Aorta (tissue), 5 donors: ENCODE results near the gene PLD1. TPM values are rescaled to one million over a fixed set of nuclear protein-coding genes. Genes with fewer than 3 reads are reported as not detected.

Source experiments
- ATAC-seq: fragments of 200-7000 bp; cut with Tn5 transposase; one replicate; pipeline ENCODE4 v1.9.1; 2022; ENCODE audit warnings: moderate library complexity; ENCODE audit not compliant: low FRiP score
- DNase-seq, 2 donors: peaks; one replicate each; pipeline ENCODE4 v3.0.0-alpha.2; 2020
- H3K27ac ChIP-seq, 2 donors: one replicate each; pipeline ENCODE4 v1.5.1; 2013; ENCODE audit warnings: low read length in 2 of 2, mild to moderate bottlenecking in 2 of 2, moderate library complexity in 2 of 2, control low read depth in 1 of 2, inconsistent platforms in 1 of 2, low read depth in 1 of 2
- H3K27me3 ChIP-seq, 2 donors: one replicate each; pipeline ENCODE4 v1.6.1; 2013; ENCODE audit warnings: control low read depth in 1 of 2, low read length in 1 of 2, mild to moderate bottlenecking in 1 of 2, moderate library complexity in 1 of 2; ENCODE audit not compliant: insufficient read depth in 2 of 2, control insufficient read depth in 1 of 2
- H3K36me3 ChIP-seq, 2 donors: one replicate each; pipeline ENCODE4 v1.6.1; 2013; ENCODE audit warnings: control low read depth in 1 of 2, low read length in 1 of 2, mild to moderate bottlenecking in 1 of 2; ENCODE audit not compliant: insufficient read depth in 2 of 2, control insufficient read depth in 1 of 2
- H3K4me1 ChIP-seq, 2 donors: one replicate each; pipeline ENCODE4 v1.6.1; 2013; ENCODE audit warnings: low read length in 2 of 2, control low read depth in 1 of 2, mild to moderate bottlenecking in 1 of 2, moderate library complexity in 1 of 2; ENCODE audit not compliant: insufficient read depth in 2 of 2, control insufficient read depth in 1 of 2
- H3K4me3 ChIP-seq, 2 donors: one replicate each; pipeline ENCODE4 v1.5.1; 2013; ENCODE audit warnings: low read length in 2 of 2, control low read depth in 1 of 2, mild to moderate bottlenecking in 1 of 2
- H3K9me3 ChIP-seq: one replicate; pipeline ENCODE4 v1.6.1; 2013; ENCODE audit warnings: mild to moderate bottlenecking, low read length; ENCODE audit not compliant: control insufficient read depth
- WGBS, 2 donors: extraction: QIAGEN DNeasy Blood & Tissue Kit; methylation state at CpG; one replicate each; pipeline ENCODE4 v1.1.7; 2013; 5-methylcytosine and 5-hydroxymethylcytosine counted together
- intact Hi-C, 2 donors: fragments of 100-400 bp; cut with DNase I; formaldehyde crosslinking; loops; one replicate each; pipeline versions ENCODE4 v1.14.2 to v1.15.0; 2022
- polyA plus RNA-seq, 2 donors: library from polyadenylated mRNA; stranded (reverse); fragments of 200-250 nt; gene quantifications; one replicate each; pipeline ENCODE4 v1.2.3, GENCODE V29; 2013
- total RNA-seq, 2 donors: library from RNA; stranded (reverse); fragmentation: NEBNext Ultra II Directional; extraction: Animal tissue kit (Norgen Biotek cat#: 25700); gene quantifications; one replicate each; pipeline ENCODE4 v1.2.1, GENCODE V29; 2021
- donor health status: healthy with polysubstance abuse.
- donor health status: Bipolar disorder and iron deficiency.
- donor health status: DM: no; HTN: no; CAD: no.
- donor health status: DM: no; HTN: no; CAD: no.
- donor health status: DM: yes; HTN: yes; CAD: no.

The PLD1 gene
- total and polyA plus RNA-seq, 4 donors = 19.1 to 41.3 (median 25.6) TPM

GRCh38 chr3:171807129-171807675, 3.1 kb downstream of the PLD1 start:
- H3K36me3 ChIP-seq = no peaks in the 10 kb centered on the region
- WGBS, 2 donors = 84 to 89% methylated on average over 7 of the region's 7 CpGs
- no peak overlapping the region for H3K4me3 ChIP-seq
- no peak overlapping the region for H3K27ac ChIP-seq
- ATAC-seq (no peak), DNase-seq (no peak)
- intact Hi-C loops = no loop called here
- peaks cover 2 to 7% of the 10 kb centered on the region in 2 donors for H3K4me1 ChIP-seq
- H3K27me3 ChIP-seq = no peaks in the 10 kb centered on the region
- H3K9me3 ChIP-seq = no peaks in the 10 kb centered on the region

GRCh38 chr3:171806200-171807128, 3.8 kb downstream of the PLD1 start:
- H3K36me3 ChIP-seq = no peaks in the 10 kb centered on the region
- intact Hi-C loops = no loop called here

GRCh38 chr3:171805687-171806086, 4.6 kb downstream of the PLD1 start:
- intact Hi-C loops = no loop called here
- Histone ChIP-seq H3K4me3 (no peak overlapping the region), H3K27ac (peak overlapping the region in 1 of 2 donors; percentile 8), H3K4me1 (peaks cover 2 to 8% of the 10 kb centered on the region in 2 donors), H3K9me3 (no peaks in the 10 kb centered on the region), H3K36me3 (no peaks in the 10 kb centered on the region), H3K27me3 (no peaks in the 10 kb centered on the region)
- ATAC-seq (no peak), DNase-seq (no peak)
- WGBS, 2 donors = 47 to 50% methylated on average over 3 of the region's 3 CpGs

More at GRCh38 chr3:171806200-171807128, 3.8 kb downstream of the PLD1 start:
- no peak for ATAC-seq
- Histone ChIP-seq H3K4me1 (peaks cover 2 to 8% of the 10 kb centered on the region in 2 donors), H3K27ac (no peak overlapping the region), H3K4me3 (no peak overlapping the region), H3K27me3 (no peaks in the 10 kb centered on the region), H3K9me3 (no peaks in the 10 kb centered on the region)
- WGBS, 2 donors = 48 to 64% methylated on average over 5 of the region's 5 CpGs
- DNase-seq = no peak

DNA sequence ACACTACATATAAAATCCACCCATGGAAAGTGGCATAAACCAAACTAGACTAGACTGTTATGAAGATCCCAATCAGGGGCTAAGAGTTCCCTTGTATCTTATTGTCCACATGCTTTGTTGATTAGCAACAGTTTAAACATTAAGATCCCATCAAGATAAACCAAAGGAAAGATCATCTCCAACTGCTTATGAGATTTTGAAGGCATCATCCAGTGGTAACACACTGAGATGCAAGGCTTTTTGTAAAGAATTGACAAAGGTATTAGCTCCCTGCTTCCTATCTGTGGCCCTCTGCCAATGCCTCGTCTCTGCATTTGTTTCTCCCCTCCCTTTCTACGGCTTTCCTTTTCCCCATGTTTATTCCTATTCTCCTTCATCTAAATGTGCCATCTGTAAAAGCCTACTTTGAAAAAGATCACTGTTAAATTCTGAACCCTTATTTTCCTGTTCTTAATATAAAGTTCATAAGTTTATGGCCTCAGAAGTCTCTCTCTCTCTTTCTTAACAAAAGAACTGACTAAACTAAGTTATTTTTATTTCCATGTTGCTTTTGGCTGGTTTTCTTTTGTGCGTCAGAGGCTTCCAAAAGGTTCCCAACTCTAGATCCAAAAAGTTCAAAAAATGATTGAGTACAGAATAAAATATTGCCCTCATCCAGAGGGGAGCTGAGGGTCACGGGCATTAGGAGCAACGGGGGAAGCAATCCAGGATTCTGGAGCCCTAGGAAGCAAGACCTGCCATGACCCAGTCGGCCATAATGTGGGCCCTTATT, 5.5 kb downstream of the PLD1 start:
- Histone ChIP-seq H3K27ac (peak overlapping the region; percentile 77 to 84), H3K9me3 (no peaks in the 10 kb centered on the region), H3K27me3 (no peaks in the 10 kb centered on the region), H3K36me3 (no peaks in the 10 kb centered on the region), H3K4me3 (no peak overlapping the region), H3K4me1 (peaks cover 2 to 8% of the 10 kb centered on the region in 2 donors)
- 2 to 4% methylated on average over 6 of the region's 6 CpGs for WGBS, 2 donors
- ATAC-seq (peak; percentile 58), DNase-seq (no peak)
- intact Hi-C loops = no loop called here

GRCh38 chr3:171803044-171803443, 7.2 kb downstream of the PLD1 start:
- DNase-seq = no peak
- Histone ChIP-seq H3K27ac (no peak overlapping the region), H3K9me3 (no peaks in the 10 kb centered on the region), H3K36me3 (no peaks in the 10 kb centered on the region), H3K4me1 (peaks cover 2 to 8% of the 10 kb centered on the region in 2 donors), H3K4me3 (no peak overlapping the region), H3K27me3 (no peaks in the 10 kb centered on the region)
- WGBS, 2 donors = 91 to 94% methylated on average over 4 of the region's 4 CpGs
- intact Hi-C loops = no loop called here
- ATAC-seq = no peak

GRCh38 chr3:171802590-171802956, 7.7 kb downstream of the PLD1 start:
- peak overlapping the region in 1 of 2 donors; percentile 64 for H3K27ac ChIP-seq
- H3K4me1 ChIP-seq = peaks cover 2 to 10% of the 10 kb centered on the region in 2 donors
- H3K4me3 ChIP-seq = no peak overlapping the region
- no peaks in the 10 kb centered on the region for H3K9me3 ChIP-seq
- DNase-seq (no peak), ATAC-seq (no peak)
- intact Hi-C loops = no loop called here
- H3K36me3 ChIP-seq = no peaks in the 10 kb centered on the region
- H3K27me3 ChIP-seq = no peaks in the 10 kb centered on the region
- WGBS, 2 donors = 90 to 91% methylated on average over 3 of the region's 3 CpGs

- Histone ChIP-seq H3K27me3 (no peaks in the 10 kb centered on the region), H3K27ac (peak overlapping the region in 1 of 2 donors; percentile 71), H3K9me3 (no peaks in the 10 kb centered on the region), H3K4me3 (no peak overlapping the region), H3K36me3 (no peaks in the 10 kb centered on the region), H3K4me1 (peaks cover 2 to 10% of the 10 kb centered on the region in 2 donors)
- WGBS, 2 donors = 33 to 41% methylated on average over 4 of the region's 4 CpGs
- intact Hi-C loops = no loop called here
- DNase-seq = no peak
- no peak for ATAC-seq
Measured at GRCh38 chr3:171801738-171802589, 8.3 kb downstream of the PLD1 start.

GRCh38 chr3:171799501-171799900, 10.8 kb downstream of the PLD1 start:
- DNase-seq (no peak), ATAC-seq (no peak)
- intact Hi-C loops = no loop called here
- no peaks in the 10 kb centered on the region for H3K36me3 ChIP-seq
- H3K27me3 ChIP-seq = no peaks in the 10 kb centered on the region
- 96 to 97% methylated on average over 1 of the region's 1 CpG for WGBS, 2 donors
- H3K27ac ChIP-seq = no peak overlapping the region
- peaks cover 2 to 7% of the 10 kb centered on the region in 2 donors for H3K4me1 ChIP-seq
- no peaks in the 10 kb centered on the region for H3K9me3 ChIP-seq
- no peak overlapping the region for H3K4me3 ChIP-seq
